GM13977 (cell line): ENCODE results near the gene NRF1.

Experiments
- DNase-seq: peaks from one replicate; pipeline ENCODE4 v3.0.0; 2012; ENCODE audit warnings: low spot score
- in situ Hi-C: fragments of 300-500 bp; cut with MboI; formaldehyde crosslinking; loops from one replicate; pipeline ENCODE4 v1.12.0; 2022; ENCODE audit warnings: low sequenced_read_pairs, low pct_unique_long_range_greater_than_20kb, mixed read lengths, inconsistent platforms; ENCODE audit not compliant: unreplicated experiment
- TF ChIP-seq, protein P1 (sequence below): IDR thresholded peaks from 2 replicates; pipeline ENCODE4 v1.5.1; 2012; ENCODE audit warnings: mild to moderate bottlenecking, control low read depth; ENCODE audit not compliant: insufficient read depth; ENCODE audit errors: extremely low read depth, missing control alignments

Gene NRF1

GRCh38 chr7:129739427-129739826 lies 127.9 kb downstream of the NRF1 start:
- TF ChIP-seq, protein P1, sequence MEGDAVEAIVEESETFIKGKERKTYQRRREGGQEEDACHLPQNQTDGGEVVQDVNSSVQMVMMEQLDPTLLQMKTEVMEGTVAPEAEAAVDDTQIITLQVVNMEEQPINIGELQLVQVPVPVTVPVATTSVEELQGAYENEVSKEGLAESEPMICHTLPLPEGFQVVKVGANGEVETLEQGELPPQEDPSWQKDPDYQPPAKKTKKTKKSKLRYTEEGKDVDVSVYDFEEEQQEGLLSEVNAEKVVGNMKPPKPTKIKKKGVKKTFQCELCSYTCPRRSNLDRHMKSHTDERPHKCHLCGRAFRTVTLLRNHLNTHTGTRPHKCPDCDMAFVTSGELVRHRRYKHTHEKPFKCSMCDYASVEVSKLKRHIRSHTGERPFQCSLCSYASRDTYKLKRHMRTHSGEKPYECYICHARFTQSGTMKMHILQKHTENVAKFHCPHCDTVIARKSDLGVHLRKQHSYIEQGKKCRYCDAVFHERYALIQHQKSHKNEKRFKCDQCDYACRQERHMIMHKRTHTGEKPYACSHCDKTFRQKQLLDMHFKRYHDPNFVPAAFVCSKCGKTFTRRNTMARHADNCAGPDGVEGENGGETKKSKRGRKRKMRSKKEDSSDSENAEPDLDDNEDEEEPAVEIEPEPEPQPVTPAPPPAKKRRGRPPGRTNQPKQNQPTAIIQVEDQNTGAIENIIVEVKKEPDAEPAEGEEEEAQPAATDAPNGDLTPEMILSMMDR = no peak
- in situ Hi-C loops = no loop called here
- DNase-seq = no peak

DNA sequence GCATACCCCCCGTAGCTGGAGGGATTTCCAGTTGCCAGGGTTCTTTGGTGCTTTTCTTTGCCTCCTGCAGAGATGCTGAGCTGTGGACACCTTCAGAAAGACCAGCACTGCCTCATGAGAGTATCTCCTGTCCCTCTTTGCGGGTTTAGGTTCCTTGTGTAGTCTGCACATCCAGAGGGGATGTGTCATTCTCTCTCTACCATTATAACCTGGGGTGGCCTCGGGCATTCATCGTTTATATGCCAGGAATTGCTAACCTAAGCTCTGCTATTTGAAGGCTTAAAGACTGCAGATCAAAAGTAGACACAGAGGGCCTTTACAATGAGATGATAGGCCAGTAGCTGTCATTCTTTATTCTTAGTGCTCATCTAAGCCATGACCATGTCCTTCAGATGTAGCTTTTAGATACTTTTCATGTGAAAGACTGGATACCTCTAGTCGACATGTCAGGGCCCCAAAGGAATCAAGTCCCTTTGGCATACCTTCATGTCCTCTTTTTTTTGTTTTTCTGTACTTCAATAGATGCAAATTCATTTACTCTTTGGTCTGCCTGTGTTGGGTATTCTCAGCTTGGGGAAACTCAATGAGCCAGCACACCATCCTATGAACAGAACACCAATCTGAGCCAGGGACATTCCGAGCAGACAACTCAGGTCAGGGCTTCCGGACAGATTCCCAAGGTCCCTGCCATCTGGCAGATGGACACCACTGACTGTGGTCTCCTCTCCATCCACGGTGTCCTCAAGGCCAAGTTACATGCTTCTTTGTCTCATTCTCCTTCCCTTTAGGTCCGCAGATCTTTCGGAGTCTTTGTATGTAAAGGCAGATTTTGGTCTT lies 129.3 kb downstream of the NRF1 start:
- DNase-seq = no peak
- TF ChIP-seq, protein P1 = no peak
- in situ Hi-C loops = no loop called here

GRCh38 chr7:129741743-129742213 lies 130.3 kb downstream of the NRF1 start:
- TF ChIP-seq, protein P1 = no peak
- no peak for DNase-seq
- in situ Hi-C loops = no loop called here

- no peak for DNase-seq
- in situ Hi-C loops = no loop called here
- TF ChIP-seq, protein P1 = no peak
Measured at GRCh38 chr7:129742256-129742655, 130.7 kb downstream of the NRF1 start.

- in situ Hi-C loops = no loop called here
- TF ChIP-seq, protein P1 = no peak
- DNase-seq = no peak
Measured at GRCh38 chr7:129746857-129747529, 135.5 kb downstream of the NRF1 start.

- DNase-seq = no peak
- TF ChIP-seq, protein P1 = no peak
- in situ Hi-C loops = no loop called here
Measured at GRCh38 chr7:129748356-129749109, 137.0 kb downstream of the NRF1 start.
